K562 (cell line): ENCODE measurements around the gene GPC2. TPM values are rescaled to one million over a fixed set of nuclear protein-coding genes. Genes with fewer than 3 reads are reported as not detected.

Experiments used
- ARID1B ChIP-seq: fragments of 450-650 bp; IDR thresholded peaks from 2 replicates; pipeline ENCODE4 v1.6.1; 2016; ENCODE audit warnings: antibody characterized with exemption, mild to moderate bottlenecking, inconsistent platforms
- EP400 ChIP-seq: fragments of 450-650 bp; IDR thresholded peaks from 2 replicates; pipeline ENCODE4 v1.6.1; 2017; ENCODE audit warnings: antibody characterized with exemption, mild to moderate bottlenecking, moderate library complexity
- FUS ChIP-seq: fragments of 200-400 bp; formaldehyde crosslinking; optimal IDR thresholded peaks from 2 replicates; pipeline ENCODE3; 2017; ENCODE audit warnings: low read depth, low read length
- GABPB1 ChIP-seq: sonication (generic); formaldehyde crosslinking; IDR thresholded peaks from 2 replicates; pipeline ENCODE4 v1.8.0; 2022; ENCODE audit warnings: mild to moderate bottlenecking, missing genetic modification reagents
- GTF2B ChIP-seq: IDR thresholded peaks from 2 replicates; pipeline ENCODE4 v1.6.1; 2011; ENCODE audit not compliant: insufficient read length; ENCODE audit errors: extremely low read depth
- HDGF ChIP-seq: fragments of 450-650 bp; IDR thresholded peaks from 2 replicates; pipeline ENCODE4 v1.6.1; 2016
- KDM2B ChIP-seq: fragments of 250-450 bp; sonication (Bioruptor Pico); IDR thresholded peaks from 2 replicates; pipeline ENCODE4 v1.8.0; 2021; ENCODE audit warnings: mild to moderate bottlenecking, moderate library complexity
- NFYB ChIP-seq: IDR thresholded peaks from 2 replicates; pipeline ENCODE4 v1.6.1; 2011; ENCODE audit warnings: mild to moderate bottlenecking, moderate library complexity; ENCODE audit not compliant: insufficient read length; ENCODE audit errors: extremely low read depth
- NUFIP1 ChIP-seq: fragments of 450-650 bp; IDR thresholded peaks from 2 replicates; pipeline ENCODE4 v1.6.1; 2018; ENCODE audit not compliant: partially characterized antibody
- PHTF2 ChIP-seq: fragments of 250-450 bp; sonication (Bioruptor Pico); IDR thresholded peaks from 2 replicates; pipeline ENCODE4 v1.5.0; 2021; ENCODE audit warnings: mild to moderate bottlenecking
- POLR3A ChIP-seq: IDR thresholded peaks from 2 replicates; pipeline ENCODE4 v1.6.1; 2011; ENCODE audit warnings: borderline replicate concordance, mild to moderate bottlenecking, moderate library complexity; ENCODE audit not compliant: insufficient read length, insufficient read depth; ENCODE audit errors: extremely low read depth
- RREB1 ChIP-seq: fragments of 250-450 bp; sonication (Bioruptor Pico); IDR thresholded peaks from 2 replicates; pipeline ENCODE4 v1.4.0; 2020
- TAF9B ChIP-seq: fragments of 450-650 bp; IDR thresholded peaks from 2 replicates; pipeline ENCODE4 v1.6.1; 2018; ENCODE audit warnings: mild to moderate bottlenecking; ENCODE audit not compliant: partially characterized antibody
- TRIM25 ChIP-seq: fragments of 450-650 bp; IDR thresholded peaks from 2 replicates; pipeline ENCODE4 v1.7.0; 2016; ENCODE audit warnings: borderline replicate concordance
- ZBTB5 ChIP-seq: fragments of 450-650 bp; IDR thresholded peaks from 2 replicates; pipeline ENCODE4 v1.6.1; 2017; ENCODE audit warnings: antibody characterized with exemption
- ZNF174 ChIP-seq: fragments of 250-450 bp; sonication (Bioruptor Pico); IDR thresholded peaks from 2 replicates; pipeline ENCODE4 v1.4.0; 2020; ENCODE audit warnings: mild to moderate bottlenecking
- ZNF354B ChIP-seq: fragments of 250-450 bp; sonication (Bioruptor Pico); IDR thresholded peaks from 2 replicates; pipeline ENCODE4 v1.4.0; 2020
- polyA plus RNA-seq, 8 experiments: library from polyadenylated mRNA; depleted of rRNA in 4 of 8; stranded (reverse) in 5 of 8; unstranded in 3 of 8; fragments of >200 nt; fragmentation: Nextera tagmentation in 2 of 8; fragmentation: Illumina TruSeq in 1 of 8; extraction: Ambion mirVana in 2 of 8; extraction: Trizol in 1 of 8; gene quantifications; 2 replicates each; pipeline versions ENCODE4 v1.2.1 to v1.2.3, GENCODE V29; 2011 to 2014; ENCODE audit warnings: inconsistent platforms in 1 of 8, missing spikeins in 1 of 8
- total RNA-seq, 7 experiments: library from RNA; depleted of rRNA in 6 of 7; stranded (reverse); fragments of >200 nt in 6 of 7; fragmentation: Illumina TruSeq in 2 of 7; extraction: Trizol in 2 of 7; gene quantifications; 2 replicates each; pipeline versions ENCODE4 v1.2.1 to v1.2.3, GENCODE V29; 2011 to 2021; ENCODE audit warnings: low replicate concordance in 1 of 7

The GPC2 gene
- total and polyA plus RNA-seq, 9 of the 15 experiments (the other 6 are each of a cell fraction or from before 2014, with no cell fraction given), result 0.06 to 7.7 (median 1.4) TPM; not detected in 1

- TF ChIP-seq GTF2B (no peak), TRIM25 (peak; percentile 89; the same call in 1 of the 2 replicates), FUS (no peak), NUFIP1 (no peak), RREB1 (CRISPR knock-in tag) (peak; percentile 49; the same call in 1 of the 2 replicates), KDM2B (no peak), HDGF (0 out of 2 replicates have a peak, but pooled peaks have one; percentile 8), ZNF174 (no peak), PHTF2 (CRISPR knock-in tag) (no peak), EP400 (peak; percentile 74), NFYB (peak; percentile 85), ZNF354B (CRISPR knock-in tag) (no peak), POLR3A (no peak), TAF9B (no peak), ZBTB5 (no peak; the same call in 1 of the 2 replicates), GABPB1 (CRISPR knock-in tag) (peak; percentile 80), ARID1B (no peak)
Measured at GRCh38 chr7:100148559-100149328, 28.4 kb downstream of the GPC2 start, which contains the start of gene LAMTOR4 (continued).
